GM18858 (cell line): ENCODE results near the gene BDKRB2.

Experiments
- ATAC-seq: cut with Tn5 transposase; IDR thresholded peaks from one replicate; pipeline ENCODE4 v1.9.1; 2021; ENCODE audit not compliant: unreplicated experiment

BDKRB2 gene

GRCh38 chr14:96176275-96176674, 28.4 kb upstream of the BDKRB2 start:
- no peak for ATAC-seq

- ATAC-seq = no peak
These were observed 27.8 kb upstream of the BDKRB2 start for GRCh38 chr14:96176811-96177211.

GRCh38 chr14:96177766-96178375, 26.8 kb upstream of the BDKRB2 start:
- ATAC-seq = no peak

- no peak for ATAC-seq
These were observed 25.9 kb upstream of the BDKRB2 start for GRCh38 chr14:96178461-96179321.

GRCh38 chr14:96180043-96180874, 24.4 kb upstream of the BDKRB2 start:
- ATAC-seq = no peak

- ATAC-seq = no peak
These were observed 23.2 kb upstream of the BDKRB2 start for GRCh38 chr14:96181186-96182056.

GRCh38 chr14:96182546-96182945, 22.1 kb upstream of the BDKRB2 start:
- ATAC-seq = no peak

- no peak for ATAC-seq
These were observed 19.9 kb upstream of the BDKRB2 start for GRCh38 chr14:96184737-96185136.

- no peak for ATAC-seq
These were observed 17.2 kb upstream of the BDKRB2 start for GRCh38 chr14:96187216-96188031.

GRCh38 chr14:96189281-96189711, 15.3 kb upstream of the BDKRB2 start:
- ATAC-seq = no peak

GRCh38 chr14:96191353-96191752, 13.3 kb upstream of the BDKRB2 start:
- ATAC-seq = no peak

GRCh38 chr14:96191841-96192462, 12.7 kb upstream of the BDKRB2 start:
- ATAC-seq = no peak

- no peak for ATAC-seq
These were observed 11.4 kb upstream of the BDKRB2 start for GRCh38 chr14:96192975-96193805.

GRCh38 chr14:96194262-96194656, 10.4 kb upstream of the BDKRB2 start:
- no peak for ATAC-seq

GRCh38 chr14:96194657-96195431, 9.8 kb upstream of the BDKRB2 start:
- no peak for ATAC-seq

GRCh38 chr14:96195441-96196081, 9.1 kb upstream of the BDKRB2 start:
- ATAC-seq = no peak

GRCh38 chr14:96197163-96197852, 7.3 kb upstream of the BDKRB2 start:
- no peak for ATAC-seq
